Endothelial cell of umbilical vein (primary cell): ENCODE measurements around the gene MARK2.

Source experiments
- POLR2A ChIP-seq: IDR thresholded peaks from 2 replicates; pipeline ENCODE4 v1.6.1; 2012; ENCODE audit warnings: low read depth, mild to moderate bottlenecking, control low read depth, low read length
- TF ChIP-seq, protein P1 (sequence below), 2 donors: IDR thresholded peaks; 1 replicate in 1 of 2; 2 replicates in 1 of 2; pipeline ENCODE4 v1.5.1; 2011; ENCODE audit warnings: low read length in 2 of 2, mild to moderate bottlenecking in 2 of 2, moderate library complexity in 2 of 2, control low read depth in 1 of 2, inconsistent platforms in 1 of 2, low read depth in 1 of 2; ENCODE audit not compliant: insufficient read depth in 1 of 2; ENCODE audit errors: extremely low read depth in 1 of 2

DNA sequence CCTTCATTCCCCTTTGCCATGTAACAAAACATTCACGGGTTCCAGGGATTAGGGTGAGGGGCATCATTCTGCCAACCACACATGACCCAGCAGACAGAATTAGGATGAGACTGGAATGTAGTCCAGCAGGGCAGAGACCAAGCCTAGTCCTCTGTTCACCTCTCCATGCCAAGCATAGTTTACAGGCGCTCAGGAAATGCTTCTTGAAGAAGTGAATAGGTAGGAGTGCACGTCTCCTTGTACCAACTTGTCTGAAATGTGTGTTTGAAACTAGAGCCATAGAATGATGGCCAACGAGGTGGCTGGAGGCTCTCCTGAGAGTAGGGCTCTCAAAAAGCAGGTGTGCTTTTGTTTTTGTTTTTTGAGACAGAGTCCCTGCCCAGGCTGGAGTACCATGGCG is 17.5 kb upstream of the MARK2 start:
- TF ChIP-seq POLR2A, result no peak
- TF ChIP-seq, protein P1, sequence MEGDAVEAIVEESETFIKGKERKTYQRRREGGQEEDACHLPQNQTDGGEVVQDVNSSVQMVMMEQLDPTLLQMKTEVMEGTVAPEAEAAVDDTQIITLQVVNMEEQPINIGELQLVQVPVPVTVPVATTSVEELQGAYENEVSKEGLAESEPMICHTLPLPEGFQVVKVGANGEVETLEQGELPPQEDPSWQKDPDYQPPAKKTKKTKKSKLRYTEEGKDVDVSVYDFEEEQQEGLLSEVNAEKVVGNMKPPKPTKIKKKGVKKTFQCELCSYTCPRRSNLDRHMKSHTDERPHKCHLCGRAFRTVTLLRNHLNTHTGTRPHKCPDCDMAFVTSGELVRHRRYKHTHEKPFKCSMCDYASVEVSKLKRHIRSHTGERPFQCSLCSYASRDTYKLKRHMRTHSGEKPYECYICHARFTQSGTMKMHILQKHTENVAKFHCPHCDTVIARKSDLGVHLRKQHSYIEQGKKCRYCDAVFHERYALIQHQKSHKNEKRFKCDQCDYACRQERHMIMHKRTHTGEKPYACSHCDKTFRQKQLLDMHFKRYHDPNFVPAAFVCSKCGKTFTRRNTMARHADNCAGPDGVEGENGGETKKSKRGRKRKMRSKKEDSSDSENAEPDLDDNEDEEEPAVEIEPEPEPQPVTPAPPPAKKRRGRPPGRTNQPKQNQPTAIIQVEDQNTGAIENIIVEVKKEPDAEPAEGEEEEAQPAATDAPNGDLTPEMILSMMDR (IDR thresholded peaks at IDR 0.05; ENCODE audit: extremely low read depth in 1 of 2, insufficient read depth in 1 of 2, low read depth in 1 of 2, low read length in 2 of 2), result no peak
